HL-60/S4 treated with retinoic acid at 250 ng/mL for 4 days and 3 days (cell line): ENCODE measurements around the gene SCFD2.
"Not testable (repeated sequence)": the region's sequence is repeated elsewhere in the genome, so short reads cannot be mapped to it uniquely, and the experiment has no call there.

ENCODE experiments used
- in situ Hi-C: fragments of 300-500 bp; cut with MboI; formaldehyde crosslinking; loops from 2 replicates; pipeline ENCODE4 v1.7.0; 2022; ENCODE audit warnings: low sequenced_read_pairs

The SCFD2 gene

GRCh38 chr4:53061091-53061850 lies 304.6 kb downstream of the SCFD2 start:
- in situ Hi-C loops: no loop called here

DNA sequence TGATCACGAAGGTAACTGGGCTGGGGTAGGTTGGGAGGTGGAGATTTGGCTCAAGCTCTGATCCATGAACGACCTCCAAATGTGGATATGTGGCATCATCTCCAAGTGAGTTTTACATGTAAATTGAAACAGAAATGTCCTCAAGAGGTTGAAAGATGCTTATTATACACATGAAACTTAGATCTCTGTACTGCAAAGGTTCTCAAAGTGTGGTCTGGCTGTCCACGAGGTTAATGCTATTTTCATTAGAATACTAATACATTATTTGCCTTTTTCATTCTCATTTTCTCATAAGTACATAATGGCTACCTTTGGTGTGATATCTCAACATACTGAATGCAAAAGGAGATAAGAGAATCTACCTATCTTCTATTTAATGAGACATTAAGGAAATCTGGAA lies 305.6 kb downstream of the SCFD2 start:
- in situ Hi-C loops: no loop called here

DNA sequence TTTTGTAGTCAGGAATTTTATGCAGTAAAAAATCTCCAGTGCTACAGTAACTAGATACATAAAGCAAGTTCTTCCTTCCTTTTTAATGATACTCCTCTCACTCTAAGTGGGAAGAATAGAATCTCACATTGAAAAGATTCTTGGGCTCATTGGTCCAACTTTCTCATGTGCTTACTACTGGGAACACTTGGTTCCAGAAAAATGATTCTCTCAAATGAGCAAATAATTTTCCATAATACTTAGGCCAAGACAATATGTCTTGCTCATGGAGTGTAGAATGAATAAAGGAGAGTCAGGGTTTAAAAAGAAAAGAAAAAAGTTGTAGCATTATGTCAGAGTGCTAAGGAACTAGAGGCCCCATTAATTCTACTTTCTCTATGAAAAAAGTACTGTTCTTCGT lies 306.0 kb downstream of the SCFD2 start:
- in situ Hi-C loops: no loop called here

- in situ Hi-C loops: no loop called here
Observed at GRCh38 chr4:53059256-53059655, 306.6 kb downstream of the SCFD2 start.

DNA sequence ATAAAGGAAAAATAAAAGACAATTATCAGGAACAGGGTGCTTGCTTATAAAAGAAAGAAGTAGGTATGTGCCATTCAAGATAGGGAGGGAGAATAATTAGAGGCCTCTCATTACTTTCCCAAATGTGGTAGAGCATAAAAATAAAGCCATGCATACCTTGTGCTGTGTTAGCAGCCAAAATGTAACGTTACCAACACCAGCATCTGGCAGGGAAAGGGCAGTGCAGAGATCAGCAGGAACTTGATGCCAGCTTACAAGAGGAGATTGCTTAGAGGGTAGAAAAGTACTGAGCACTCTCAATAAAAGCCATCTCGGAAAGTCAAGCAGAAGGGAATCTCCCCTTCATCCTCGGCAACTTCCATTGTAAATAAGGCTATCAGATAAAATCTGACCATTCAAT lies 308.2 kb downstream of the SCFD2 start:
- in situ Hi-C loops: no loop called here

- in situ Hi-C loops: not testable (repeated sequence)
Observed at GRCh38 chr4:53057108-53057507, 308.8 kb downstream of the SCFD2 start.

- in situ Hi-C loops: no loop called here
Observed at GRCh38 chr4:53055716-53056403, 310.0 kb downstream of the SCFD2 start.

GRCh38 chr4:53055274-53055673 lies 310.6 kb downstream of the SCFD2 start:
- in situ Hi-C loops: no loop called here

DNA sequence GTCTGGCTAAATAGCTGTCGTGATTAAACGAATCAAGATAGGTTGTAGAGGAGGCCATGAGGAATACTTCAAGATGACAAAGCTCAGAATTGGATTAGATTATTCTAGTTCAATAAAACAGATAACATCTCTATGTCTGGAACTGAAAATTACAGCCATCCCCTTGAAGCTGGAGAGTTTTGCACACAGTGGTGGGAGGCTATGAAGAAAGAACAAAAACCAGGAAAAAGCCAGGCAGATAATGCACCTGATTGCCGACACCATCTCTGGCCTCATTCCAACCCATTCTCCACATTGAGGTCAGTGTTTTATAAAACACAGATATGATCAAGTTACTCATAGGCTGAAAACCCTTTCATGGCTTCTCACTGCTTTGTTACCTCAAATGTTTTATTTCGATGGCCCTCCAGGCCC lies 315.5 kb downstream of the SCFD2 start:
- in situ Hi-C loops: no loop called here

DNA sequence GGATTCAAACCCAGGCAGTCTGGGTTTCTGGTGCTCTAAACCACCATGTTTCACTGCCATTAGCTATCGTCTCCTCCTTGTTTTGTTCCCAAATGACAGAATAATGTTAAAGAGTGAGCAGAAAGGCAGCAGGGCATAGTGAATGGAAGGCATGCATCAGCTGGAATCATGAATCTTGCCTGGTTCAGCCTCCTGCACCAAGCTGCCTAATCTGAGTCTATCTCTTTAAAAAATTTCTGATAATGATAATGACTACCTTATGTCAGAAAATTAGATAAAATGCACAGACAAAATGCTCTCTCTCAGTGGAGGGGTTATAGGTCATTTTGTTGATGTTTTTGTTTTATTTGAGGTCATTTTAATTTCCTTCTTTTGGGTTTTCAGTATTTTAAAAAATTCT lies 316.3 kb downstream of the SCFD2 start:
- in situ Hi-C loops: no loop called here

GRCh38 chr4:53044651-53044960 lies 321.3 kb downstream of the SCFD2 start:
- in situ Hi-C loops: no loop called here

GRCh38 chr4:53043891-53044650 lies 321.8 kb downstream of the SCFD2 start:
- in situ Hi-C loops: no loop called here

GRCh38 chr4:53043055-53043454 lies 322.8 kb downstream of the SCFD2 start:
- in situ Hi-C loops: no loop called here

GRCh38 chr4:53040851-53041250 lies 325.0 kb downstream of the SCFD2 start:
- in situ Hi-C loops: no loop called here

- in situ Hi-C loops: no loop called here
Observed at GRCh38 chr4:53040459-53040815, 325.4 kb downstream of the SCFD2 start.

- in situ Hi-C loops: no loop called here
Observed at GRCh38 chr4:53039741-53040458, 326.0 kb downstream of the SCFD2 start.

DNA sequence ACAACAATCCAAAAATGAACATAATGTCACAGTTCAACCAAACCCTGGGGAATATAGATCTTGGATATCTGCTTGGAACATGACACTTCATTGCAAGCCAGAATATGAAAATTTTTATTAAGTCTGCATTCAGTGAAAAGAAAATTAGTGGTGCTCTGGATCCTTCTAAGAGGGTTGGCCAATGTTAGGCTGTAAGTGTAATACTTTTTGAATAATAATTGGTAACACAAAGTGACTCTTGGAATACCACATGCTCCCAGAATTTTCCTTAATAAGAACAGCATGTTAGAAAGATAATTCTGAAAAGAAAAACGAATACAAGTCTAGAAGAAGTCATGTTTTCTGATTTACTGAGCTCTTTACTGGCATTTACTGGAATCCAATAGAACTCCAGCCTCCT lies 328.0 kb downstream of the SCFD2 start:
- in situ Hi-C loops: no loop called here

DNA sequence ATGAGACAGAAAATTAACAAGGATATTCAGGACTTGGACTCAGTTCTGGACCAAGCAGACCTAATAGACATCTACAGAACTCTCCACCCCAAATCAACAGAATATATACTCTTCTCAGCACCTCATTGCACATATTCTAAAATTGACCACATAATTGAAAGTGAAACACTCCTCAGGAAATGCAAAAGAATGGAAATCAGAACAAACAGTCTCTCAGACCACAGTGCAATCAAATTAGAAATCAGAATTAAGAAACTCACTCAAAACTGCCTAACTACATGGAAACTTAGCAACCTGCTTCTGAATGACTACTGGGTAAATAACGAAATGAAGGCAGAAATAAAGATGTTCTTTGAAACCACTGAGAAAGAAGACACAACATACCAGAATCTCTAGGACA lies 333.0 kb downstream of the SCFD2 start:
- in situ Hi-C loops: not testable (repeated sequence)

DNA sequence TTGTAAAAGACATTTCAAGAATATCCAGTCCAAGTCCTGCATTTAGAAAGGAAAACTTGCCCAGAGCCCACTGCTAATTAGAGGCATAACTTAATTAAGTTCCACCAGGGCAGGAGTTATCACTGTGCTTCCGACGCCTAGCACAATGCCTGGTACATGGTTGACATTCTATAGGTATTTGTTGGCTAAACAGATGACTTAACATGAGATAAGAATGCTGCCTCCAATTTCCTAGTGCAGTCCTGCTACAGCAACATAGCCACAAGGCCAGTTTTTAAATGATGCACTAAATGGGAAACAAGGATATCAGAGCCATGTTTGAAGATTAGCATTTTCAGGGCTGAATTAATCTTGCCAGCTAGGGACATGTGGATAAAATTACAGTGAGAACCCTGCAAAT lies 339.6 kb downstream of the SCFD2 start:
- in situ Hi-C loops: no loop called here

DNA sequence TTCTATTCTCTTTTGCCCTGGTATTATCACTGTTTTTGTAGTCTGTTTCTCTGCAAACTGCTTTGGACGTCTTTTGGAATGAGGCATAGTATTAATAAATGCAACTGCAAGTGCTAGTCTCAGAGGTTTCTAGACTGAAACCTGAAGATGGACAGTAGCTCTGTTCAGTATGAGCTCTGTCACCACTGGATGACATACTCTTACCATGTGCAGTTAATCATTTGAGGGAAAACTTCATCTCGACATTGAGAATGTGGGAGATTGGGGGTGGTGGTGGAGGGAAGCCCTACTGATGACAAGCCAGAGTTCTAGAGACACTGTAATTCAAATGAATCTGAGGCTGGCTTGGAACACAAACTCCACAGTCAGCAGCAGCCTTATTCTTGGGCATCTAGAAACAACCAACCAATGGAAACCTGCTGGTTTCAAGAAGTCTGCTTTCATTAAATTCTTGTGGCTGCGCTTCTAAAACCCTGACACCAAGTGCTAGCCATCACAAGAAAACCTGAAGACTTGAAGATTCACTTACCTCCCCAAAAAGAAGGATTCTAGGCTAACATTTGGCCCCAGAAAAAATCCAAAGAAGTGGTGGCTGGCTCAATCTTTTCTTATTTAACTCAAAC lies 342.1 kb downstream of the SCFD2 start:
- in situ Hi-C loops: no loop called here

GRCh38 chr4:53022513-53023100 lies 343.3 kb downstream of the SCFD2 start:
- in situ Hi-C loops: no loop called here
